H9 (cell line): ENCODE data around the gene SUPT20HL1. TPM values are rescaled to one million over a fixed set of nuclear protein-coding genes. Genes with fewer than 3 reads are reported as not detected.
A peak's percentile ranks its signal among the peaks of the same experiment; 100 is the strongest.

ENCODE experiments used
- DNase-seq: peaks from one replicate; pipeline ENCODE4 v3.0.0-alpha.2; 2017
- H2AFZ ChIP-seq: one replicate; pipeline ENCODE4 v1.6.1; 2013; ENCODE audit warnings: mild to moderate bottlenecking, low read length, control low read depth, moderate library complexity
- H2AK5ac ChIP-seq: 2 replicates; pipeline ENCODE4 v1.6.1; 2013; ENCODE audit warnings: low read length, control low read depth, mixed read lengths; ENCODE audit not compliant: insufficient read length
- H2BK120ac ChIP-seq: one replicate; pipeline ENCODE4 v1.6.1; 2013; ENCODE audit warnings: low read depth, mild to moderate bottlenecking, low read length, control low read depth, inconsistent platforms; ENCODE audit not compliant: poor library complexity, severe bottlenecking
- H2BK12ac ChIP-seq: 2 replicates; pipeline ENCODE4 v1.6.1; 2013; ENCODE audit warnings: low read length, control low read depth, mixed read lengths, low read depth; ENCODE audit not compliant: insufficient read length
- H2BK15ac ChIP-seq: 2 replicates; pipeline ENCODE4 v1.6.1; 2013; ENCODE audit warnings: low read depth, low read length, control low read depth
- H2BK20ac ChIP-seq: one replicate; pipeline ENCODE4 v1.6.1; 2013; ENCODE audit warnings: low read depth, mild to moderate bottlenecking, low read length, control low read depth, inconsistent platforms; ENCODE audit not compliant: poor library complexity, severe bottlenecking
- H2BK5ac ChIP-seq: 2 replicates; pipeline ENCODE4 v1.6.1; 2013; ENCODE audit warnings: low read length, control low read depth, mixed read lengths; ENCODE audit not compliant: insufficient read length
- H3K14ac ChIP-seq: 2 replicates; pipeline ENCODE4 v1.6.1; 2013; ENCODE audit warnings: low read length, control low read depth; ENCODE audit not compliant: insufficient read depth
- H3K18ac ChIP-seq: 2 replicates; pipeline ENCODE4 v1.6.1; 2013; ENCODE audit warnings: low read depth, mild to moderate bottlenecking, mixed read lengths, low read length, control low read depth; ENCODE audit not compliant: insufficient read length
- H3K23ac ChIP-seq: 2 replicates; pipeline ENCODE4 v1.6.1; 2013; ENCODE audit warnings: low read length, control low read depth, mixed read lengths, low read depth; ENCODE audit not compliant: insufficient read length
- H3K23me2 ChIP-seq: 2 replicates; pipeline ENCODE4 v1.6.1; 2013; ENCODE audit warnings: low read depth, mild to moderate bottlenecking, mixed read lengths, low read length, control low read depth; ENCODE audit not compliant: insufficient read length, poor library complexity, severe bottlenecking
- H3K27ac ChIP-seq: 2 replicates; pipeline ENCODE4 v1.5.1; 2013; ENCODE audit warnings: low read length, control low read depth, mixed read lengths, low read depth; ENCODE audit not compliant: insufficient read length
- H3K27me3 ChIP-seq: 2 replicates; pipeline ENCODE4 v1.6.1; 2013; ENCODE audit warnings: low read length, control low read depth, inconsistent platforms; ENCODE audit not compliant: insufficient read depth
- H3K4ac ChIP-seq: 2 replicates; pipeline ENCODE4 v1.6.1; 2013; ENCODE audit warnings: low read depth, mild to moderate bottlenecking, control low read depth, inconsistent platforms, low read length, moderate library complexity
- H3K4me1 ChIP-seq: 2 replicates; pipeline ENCODE4 v1.6.1; 2013; ENCODE audit warnings: low read length, control low read depth, inconsistent platforms; ENCODE audit not compliant: insufficient read depth
- H3K4me2 ChIP-seq: 2 replicates; pipeline ENCODE4 v1.6.1; 2013; ENCODE audit warnings: low read length, control low read depth, mixed read lengths; ENCODE audit not compliant: insufficient read length, insufficient read depth
- H3K56ac ChIP-seq: 2 replicates; pipeline ENCODE4 v1.6.1; 2013; ENCODE audit warnings: low read depth, mild to moderate bottlenecking, mixed read lengths, low read length, control low read depth; ENCODE audit not compliant: insufficient read length
- H3K79me1 ChIP-seq: 2 replicates; pipeline ENCODE4 v1.6.1; 2013; ENCODE audit warnings: low read depth, mild to moderate bottlenecking, moderate library complexity, low read length, control low read depth, inconsistent platforms; ENCODE audit not compliant: insufficient read depth, poor library complexity, severe bottlenecking
- H3K79me2 ChIP-seq: 2 replicates; pipeline ENCODE4 v1.6.1; 2013; ENCODE audit warnings: low read length, control low read depth, inconsistent platforms; ENCODE audit not compliant: insufficient read depth
- H3K9ac ChIP-seq: 2 replicates; pipeline ENCODE4 v1.6.1; 2013; ENCODE audit warnings: low read length, control low read depth, mixed read lengths; ENCODE audit not compliant: insufficient read length; ENCODE audit errors: extremely low read depth
- H3K9me3 ChIP-seq: one replicate; pipeline ENCODE4 v1.6.1; 2013; ENCODE audit warnings: low read depth, low read length, inconsistent platforms; ENCODE audit not compliant: control insufficient read depth
- H3T11ph ChIP-seq: one replicate; pipeline ENCODE4 v1.6.1; 2013; ENCODE audit warnings: mild to moderate bottlenecking, low read length, control low read depth, inconsistent platforms
- H4K20me1 ChIP-seq: one replicate; pipeline ENCODE4 v1.6.1; 2013; ENCODE audit not compliant: control insufficient read depth, insufficient read length, insufficient read depth
- H4K5ac ChIP-seq: 2 replicates; pipeline ENCODE4 v1.6.1; 2013; ENCODE audit warnings: low read depth, mild to moderate bottlenecking, mixed read lengths, low read length, control low read depth; ENCODE audit not compliant: insufficient read length
- H4K8ac ChIP-seq: replicated peaks from 2 replicates; pipeline ENCODE4 v1.6.1; 2013; ENCODE audit warnings: low read length, control low read depth, mixed read lengths, low read depth; ENCODE audit not compliant: insufficient read length
- H4K91ac ChIP-seq: 2 replicates; pipeline ENCODE4 v1.6.1; 2013; ENCODE audit warnings: low read depth, mild to moderate bottlenecking, moderate library complexity, mixed read lengths, low read length, control low read depth; ENCODE audit not compliant: insufficient read length
- H3K27ac Mint-ChIP-seq, 3 experiments: 2 replicates in 2 of 3; 3 replicates in 1 of 3; pipeline ENCODE4 v1.8.0; 2020 to 2021; ENCODE audit warnings: mixed read lengths in 3 of 3, mild to moderate bottlenecking in 1 of 3, moderate library complexity in 1 of 3
- H3K27me3 Mint-ChIP-seq: 2 replicates; pipeline ENCODE4 v1.8.0; 2021; ENCODE audit warnings: low read depth, mild to moderate bottlenecking, moderate library complexity, mixed read lengths
- H3K36me3 Mint-ChIP-seq, 3 experiments: 2 replicates in 2 of 3; 3 replicates in 1 of 3; pipeline ENCODE4 v1.8.0; 2020 to 2021; ENCODE audit warnings: low read depth in 3 of 3, mixed read lengths in 3 of 3; ENCODE audit not compliant: insufficient read depth in 1 of 3
- H3K4me1 Mint-ChIP-seq, 2 experiments: 2 replicates each; pipeline ENCODE4 v1.8.0; 2020; ENCODE audit warnings: mixed read lengths in 2 of 2
- H3K4me3 Mint-ChIP-seq, 2 experiments: 2 replicates in 1 of 2; 3 replicates in 1 of 2; pipeline ENCODE4 v1.8.0; 2020 to 2021; ENCODE audit warnings: mild to moderate bottlenecking in 2 of 2, mixed read lengths in 2 of 2, moderate library complexity in 1 of 2
- H3K9me3 Mint-ChIP-seq, 2 experiments: 2 replicates in 1 of 2; 3 replicates in 1 of 2; pipeline ENCODE4 v1.8.0; 2020; ENCODE audit warnings: mild to moderate bottlenecking in 2 of 2, mixed read lengths in 2 of 2, moderate library complexity in 1 of 2
- CTCF ChIP-seq: fragments of 200-600 bp; sonication (generic); conservative IDR thresholded peaks from 3 replicates; pipeline ENCODE4 v1.8.0; 2021; ENCODE audit warnings: antibody characterized with exemption, mild to moderate bottlenecking
- WGBS: extraction: QIAGEN DNeasy Blood & Tissue Kit; methylation state at CpG from one replicate; pipeline ENCODE4 v1.1.7; 2013; ENCODE audit warnings: missing lambda C conversion rate, low lambda C conversion rate, mixed read lengths; ENCODE audit not compliant: insufficient read length; ENCODE audit errors: extremely low coverage; 5-methylcytosine and 5-hydroxymethylcytosine counted together
- total RNA-seq: library from RNA; stranded (reverse); gene quantifications from 2 replicates; pipeline ENCODE4 v1.2.1, GENCODE V29; 2021

SUPT20HL1 gene
- total RNA-seq, 1 experiment from 2014 or later = not detected

- H4K91ac ChIP-seq = no peak overlapping the region
- H4K8ac ChIP-seq = no peak overlapping the region
- peaks cover 15% of the 10 kb centered on the region for H3K4me1 ChIP-seq
- no peak overlapping the region for H3K23ac ChIP-seq
- peaks cover 64 to 65% of the 10 kb centered on the region in 2 experiments for H3K4me1 Mint-ChIP-seq
- H3K27ac ChIP-seq = no peak overlapping the region
- no peak overlapping the region for H2BK15ac ChIP-seq
- no peak overlapping the region for H2AFZ ChIP-seq
- H3K9me3 ChIP-seq = no peaks in the 10 kb centered on the region
- H2BK120ac ChIP-seq = no peak overlapping the region
- H3K18ac ChIP-seq = peak overlapping the region; percentile 12
- peak overlapping the region; percentile 70 for H3K4me2 ChIP-seq
- peaks cover 0 to 4% of the 10 kb centered on the region in 2 experiments; a peak in 4 of 5 replicates for H3K9me3 Mint-ChIP-seq
- no peak overlapping the region for H3K14ac ChIP-seq
- H3K79me1 ChIP-seq = no peaks in the 10 kb centered on the region
- no peak overlapping the region for H2AK5ac ChIP-seq
- H2BK12ac ChIP-seq = no peak overlapping the region
- TF ChIP-seq CTCF = no peak
- peaks cover 14% of the 10 kb centered on the region for H3K23me2 ChIP-seq
- H2BK20ac ChIP-seq = no peak overlapping the region
- no peaks in the 10 kb centered on the region for H4K20me1 ChIP-seq
- H3K27me3 Mint-ChIP-seq = peaks cover 29% of the 10 kb centered on the region
- H3K4me3 Mint-ChIP-seq = peak overlapping the region; percentile 54 to 75
- peak overlapping the region in 2 of 3 experiments; percentile 73 to 92; a peak in 4 of 7 replicates for H3K27ac Mint-ChIP-seq
- H3T11ph ChIP-seq = no peak overlapping the region
- no peak overlapping the region for H3K9ac ChIP-seq
- WGBS = no CpG with 5 or more reads among the region's 29 CpGs
- H3K27me3 ChIP-seq = no peaks in the 10 kb centered on the region; the same call in 1 of the 2 replicates
- no peak overlapping the region for H3K4ac ChIP-seq
- no peak overlapping the region for H3K56ac ChIP-seq
- DNase-seq = no peak
- no peak overlapping the region for H4K5ac ChIP-seq
- H2BK5ac ChIP-seq = no peak overlapping the region
- H3K79me2 ChIP-seq = no peaks in the 10 kb centered on the region
- peaks cover 0 to 6% (median 0%) of the 10 kb centered on the region in 3 experiments; a peak in 3 of 7 replicates for H3K36me3 Mint-ChIP-seq
Measured at GRCh38 chrX:24372021-24372763, 11.8 kb downstream of the SUPT20HL1 start.
